Astrocyte (in vitro differentiated cells and primary cell): Measurements from ENCODE around the gene SCNN1B. TPM values are rescaled to one million over a fixed set of nuclear protein-coding genes. Genes with fewer than 3 reads are reported as not detected.

Experiments used
- DNase-seq: peaks from one replicate; pipeline ENCODE4 v3.0.0-alpha.2; 2010; ENCODE audit warnings: low read depth
- FAIRE-seq: peaks from 2 replicates; lab custom pipeline; 2011; peaks lifted over from hg19 to GRCh38; lab: Jason Lieb, UNC
- H2AFZ ChIP-seq: 2 replicates; pipeline ENCODE4 v1.6.0; 2012; ENCODE audit warnings: low read depth, low read length, inconsistent platforms
- H3K27ac ChIP-seq: 2 replicates; pipeline ENCODE4 v1.5.1; 2011; ENCODE audit warnings: low read depth, low read length, inconsistent platforms
- H3K27me3 ChIP-seq: 2 replicates; pipeline ENCODE4 v1.6.0; 2011; ENCODE audit warnings: low read length, inconsistent platforms; ENCODE audit not compliant: insufficient read depth
- H3K36me3 ChIP-seq: 2 replicates; pipeline ENCODE4 v1.5.1; 2011; ENCODE audit warnings: low read length, inconsistent platforms; ENCODE audit not compliant: insufficient read depth
- H3K4me1 ChIP-seq: 2 replicates; pipeline ENCODE4 v1.5.1; 2011; ENCODE audit warnings: low read length, inconsistent platforms; ENCODE audit not compliant: insufficient read depth
- H3K4me2 ChIP-seq: 2 replicates; pipeline ENCODE4 v1.6.0; 2012; ENCODE audit warnings: low read length, inconsistent platforms
- H3K4me3 ChIP-seq: 2 replicates; pipeline ENCODE4 v1.5.1; 2011; ENCODE audit warnings: low read depth, mild to moderate bottlenecking, low read length, inconsistent platforms; ENCODE audit not compliant: insufficient read depth
- H3K79me2 ChIP-seq: 2 replicates; pipeline ENCODE4 v1.6.0; 2012; ENCODE audit warnings: mild to moderate bottlenecking, low read length, inconsistent platforms; ENCODE audit not compliant: insufficient read depth
- H3K9ac ChIP-seq: 2 replicates; pipeline ENCODE4 v1.6.0; 2012; ENCODE audit warnings: mild to moderate bottlenecking, low read length, inconsistent platforms
- H3K9me3 ChIP-seq: 2 replicates; pipeline ENCODE4 v1.5.1; 2012; ENCODE audit warnings: low read depth, mild to moderate bottlenecking, low read length, inconsistent platforms; ENCODE audit not compliant: insufficient read depth
- H4K20me1 ChIP-seq: 2 replicates; pipeline ENCODE4 v1.6.0; 2012; ENCODE audit warnings: low read length, inconsistent platforms; ENCODE audit not compliant: insufficient read depth
- H3K27ac Mint-ChIP-seq: one replicate; pipeline ENCODE4 v1.8.0; 2021; ENCODE audit warnings: mild to moderate bottlenecking, mixed read lengths; ENCODE audit not compliant: unreplicated experiment
- H3K27me3 Mint-ChIP-seq: one replicate; pipeline ENCODE4 v1.8.0; 2021; ENCODE audit warnings: low read depth, mixed read lengths; ENCODE audit not compliant: unreplicated experiment
- H3K36me3 Mint-ChIP-seq: one replicate; pipeline ENCODE4 v1.8.0; 2021; ENCODE audit warnings: low read depth, mixed read lengths; ENCODE audit not compliant: unreplicated experiment
- H3K4me1 Mint-ChIP-seq: one replicate; pipeline ENCODE4 v1.8.0; 2021; ENCODE audit warnings: low read depth, mixed read lengths; ENCODE audit not compliant: unreplicated experiment
- H3K4me3 Mint-ChIP-seq: one replicate; pipeline ENCODE4 v1.8.0; 2021; ENCODE audit warnings: mild to moderate bottlenecking, moderate library complexity, mixed read lengths; ENCODE audit not compliant: unreplicated experiment
- H3K9me3 Mint-ChIP-seq: one replicate; pipeline ENCODE4 v1.8.0; 2021; ENCODE audit warnings: mild to moderate bottlenecking, mixed read lengths; ENCODE audit not compliant: unreplicated experiment
- EZH2 ChIP-seq: IDR thresholded peaks from 2 replicates; pipeline ENCODE4 v1.6.1; 2012; ENCODE audit warnings: mild to moderate bottlenecking, low read length, inconsistent platforms; ENCODE audit not compliant: insufficient read depth
- total RNA-seq: library from RNA; stranded (reverse); gene quantifications from 2 replicates; pipeline ENCODE4 v1.2.1, GENCODE V29; 2021
- TF ChIP-seq, protein P1 (sequence below): IDR thresholded peaks from 2 replicates; pipeline ENCODE4 v1.5.1; 2011; ENCODE audit warnings: low read depth, mild to moderate bottlenecking, inconsistent platforms, low read length, moderate library complexity; ENCODE audit not compliant: insufficient read depth

SCNN1B gene
- total RNA-seq, 1 donor from 2014 or later: not detected

- Histone ChIP-seq H2AFZ (peak overlapping the region; percentile 16), H3K27ac (no peak overlapping the region), H3K79me2 (no peaks in the 10 kb centered on the region), H3K9me3 (no peaks in the 10 kb centered on the region), H3K27me3 (no peaks in the 10 kb centered on the region), H3K4me2 (peak overlapping the region; percentile 16), H3K36me3 (no peaks in the 10 kb centered on the region), H3K4me1 (peaks cover 3% of the 10 kb centered on the region), H4K20me1 (no peaks in the 10 kb centered on the region), H3K4me3 (no peak overlapping the region), H3K9ac (no peak overlapping the region)
- peaks cover 6% of the 10 kb centered on the region for H3K9me3 Mint-ChIP-seq
- no peaks in the 10 kb centered on the region for H3K4me1 Mint-ChIP-seq
- TF ChIP-seq, protein P1, sequence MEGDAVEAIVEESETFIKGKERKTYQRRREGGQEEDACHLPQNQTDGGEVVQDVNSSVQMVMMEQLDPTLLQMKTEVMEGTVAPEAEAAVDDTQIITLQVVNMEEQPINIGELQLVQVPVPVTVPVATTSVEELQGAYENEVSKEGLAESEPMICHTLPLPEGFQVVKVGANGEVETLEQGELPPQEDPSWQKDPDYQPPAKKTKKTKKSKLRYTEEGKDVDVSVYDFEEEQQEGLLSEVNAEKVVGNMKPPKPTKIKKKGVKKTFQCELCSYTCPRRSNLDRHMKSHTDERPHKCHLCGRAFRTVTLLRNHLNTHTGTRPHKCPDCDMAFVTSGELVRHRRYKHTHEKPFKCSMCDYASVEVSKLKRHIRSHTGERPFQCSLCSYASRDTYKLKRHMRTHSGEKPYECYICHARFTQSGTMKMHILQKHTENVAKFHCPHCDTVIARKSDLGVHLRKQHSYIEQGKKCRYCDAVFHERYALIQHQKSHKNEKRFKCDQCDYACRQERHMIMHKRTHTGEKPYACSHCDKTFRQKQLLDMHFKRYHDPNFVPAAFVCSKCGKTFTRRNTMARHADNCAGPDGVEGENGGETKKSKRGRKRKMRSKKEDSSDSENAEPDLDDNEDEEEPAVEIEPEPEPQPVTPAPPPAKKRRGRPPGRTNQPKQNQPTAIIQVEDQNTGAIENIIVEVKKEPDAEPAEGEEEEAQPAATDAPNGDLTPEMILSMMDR: no peak
- TF ChIP-seq EZH2: no peak
- no peak overlapping the region for H3K4me3 Mint-ChIP-seq
- H3K36me3 Mint-ChIP-seq: no peaks in the 10 kb centered on the region
- peaks cover 7% of the 10 kb centered on the region for H3K27me3 Mint-ChIP-seq
- no peak overlapping the region for H3K27ac Mint-ChIP-seq
- DNase-seq: no peak
- no peak for FAIRE-seq
Observed at GRCh38 chr16:23279721-23280153, 22.4 kb upstream of the SCNN1B start.

DNA sequence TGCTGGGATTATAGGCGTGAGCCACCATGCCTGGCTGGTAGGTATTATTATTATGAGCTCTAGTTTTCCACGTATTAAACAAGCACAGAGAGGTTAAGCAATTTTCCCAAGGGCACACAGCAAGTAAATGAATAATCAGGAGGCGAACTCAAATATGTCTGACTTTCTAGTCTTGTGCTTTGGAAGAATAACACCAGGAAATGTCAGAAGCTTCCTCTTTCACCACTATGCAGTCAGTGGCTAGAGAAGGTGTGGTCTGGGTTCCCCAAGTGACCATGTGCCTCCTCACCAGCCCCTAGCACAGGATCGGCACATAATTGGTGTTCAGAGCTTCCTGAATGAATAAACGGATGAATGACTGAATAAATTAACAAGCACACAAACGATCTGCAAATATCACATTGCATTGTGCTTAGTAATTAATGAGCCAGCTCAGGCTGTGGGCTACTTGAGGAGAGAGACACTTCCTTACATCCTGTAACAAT lies 21.6 kb upstream of the SCNN1B start:
- TF ChIP-seq, protein P1: no peak
- TF ChIP-seq EZH2: no peak
- Histone ChIP-seq H4K20me1 (no peaks in the 10 kb centered on the region), H3K79me2 (no peaks in the 10 kb centered on the region), H3K27ac (no peak overlapping the region), H3K9ac (no peak overlapping the region), H3K4me1 (peaks cover 3% of the 10 kb centered on the region), H3K36me3 (no peaks in the 10 kb centered on the region), H3K4me3 (no peak overlapping the region), H3K4me2 (no peak overlapping the region), H3K27me3 (no peaks in the 10 kb centered on the region), H2AFZ (no peak overlapping the region), H3K9me3 (no peaks in the 10 kb centered on the region)
- DNase-seq (peak; percentile 16), FAIRE-seq (no peak)
- Mint-ChIP-seq H3K4me1 (no peaks in the 10 kb centered on the region), H3K27ac (no peak overlapping the region), H3K27me3 (peaks cover 4% of the 10 kb centered on the region), H3K36me3 (no peaks in the 10 kb centered on the region), H3K4me3 (no peak overlapping the region), H3K9me3 (peaks cover 1% of the 10 kb centered on the region)

- Histone ChIP-seq H3K4me2 (no peak overlapping the region), H4K20me1 (no peaks in the 10 kb centered on the region), H2AFZ (no peak overlapping the region), H3K4me1 (peaks cover 9% of the 10 kb centered on the region), H3K79me2 (no peaks in the 10 kb centered on the region), H3K27ac (no peak overlapping the region), H3K9me3 (no peaks in the 10 kb centered on the region), H3K9ac (no peak overlapping the region), H3K27me3 (no peaks in the 10 kb centered on the region), H3K36me3 (no peaks in the 10 kb centered on the region), H3K4me3 (no peak overlapping the region)
- H3K27me3 Mint-ChIP-seq: peaks cover 3% of the 10 kb centered on the region
- TF ChIP-seq, protein P1: no peak
- no peak for TF ChIP-seq EZH2
- H3K4me3 Mint-ChIP-seq: no peak overlapping the region
- no peaks in the 10 kb centered on the region for H3K4me1 Mint-ChIP-seq
- DNase-seq: no peak
- no peaks in the 10 kb centered on the region for H3K9me3 Mint-ChIP-seq
- no peak for FAIRE-seq
- H3K27ac Mint-ChIP-seq: no peak overlapping the region
- H3K36me3 Mint-ChIP-seq: no peaks in the 10 kb centered on the region
Observed at GRCh38 chr16:23282568-23282967, 19.5 kb upstream of the SCNN1B start.
